Daoy (cell line): Measurements from ENCODE around the gene SP9. TPM values are rescaled to one million over a fixed set of nuclear protein-coding genes. Genes with fewer than 3 reads are reported as not detected.

Experiments used
- DNase-seq: peaks from one replicate; pipeline ENCODE4 v3.0.0-alpha.2; 2015; ENCODE audit warnings: low read depth
- total RNA-seq: library from RNA; depleted of rRNA; stranded (reverse); fragments of >200 nt; shearing (Covaris generic); gene quantifications from 2 replicates; pipeline ENCODE4 v1.2.3, GENCODE V29; 2014

The SP9 gene
- total RNA-seq, 1 experiment from 2014 or later: 0.69 TPM

GRCh38 chr2:174333372-174334277, 1.1 kb upstream of the SP9 start:
- no peak for DNase-seq

- no peak for DNase-seq
These were observed 457 bp upstream of the SP9 start for GRCh38 chr2:174334278-174334715.

- no peak for DNase-seq
These were observed 667 bp downstream of the SP9 start for GRCh38 chr2:174335254-174335987.

- peak; percentile 70 for DNase-seq
These were observed 1.3 kb downstream of the SP9 start for GRCh38 chr2:174335988-174336500.

GRCh38 chr2:174336501-174337336, 2.0 kb downstream of the SP9 start:
- DNase-seq: peak; percentile 72

GRCh38 chr2:174337337-174338146, 2.8 kb downstream of the SP9 start:
- DNase-seq: peak; percentile 34

- DNase-seq: no peak
These were observed 3.4 kb downstream of the SP9 start for GRCh38 chr2:174338147-174338605.

- no peak for DNase-seq
These were observed 4.2 kb downstream of the SP9 start for GRCh38 chr2:174338671-174339560.

- DNase-seq: no peak
These were observed 5.0 kb downstream of the SP9 start for GRCh38 chr2:174339561-174340399.

- DNase-seq: no peak
These were observed 5.9 kb downstream of the SP9 start for GRCh38 chr2:174340400-174341292.

GRCh38 chr2:174341293-174341994, 6.7 kb downstream of the SP9 start:
- peak; percentile 86 for DNase-seq

- DNase-seq: no peak
These were observed 7.4 kb downstream of the SP9 start for GRCh38 chr2:174341995-174342685.

- DNase-seq: no peak
These were observed 8.1 kb downstream of the SP9 start for GRCh38 chr2:174342686-174343342.

- DNase-seq: no peak
These were observed 8.5 kb downstream of the SP9 start for GRCh38 chr2:174343343-174343622.

- DNase-seq: no peak
These were observed 9.1 kb downstream of the SP9 start for GRCh38 chr2:174343623-174344455.
